ENCODE data around the gene IGLL1.
"Not testable (repeated sequence)": the region's sequence is repeated elsewhere in the genome, so short reads cannot be mapped to it uniquely, and the experiment has no call there.

GRCh38 chr22:23597576-23598268 lies 17.6 kb upstream of the IGLL1 start:
- TF ChIP-seq CTCF, EZH2, EZH2phosphoT487 (IDR thresholded peaks at IDR 0.05): not testable (repeated sequence)

Measured in neural progenitor cell (in vitro differentiated cells).